ENCODE results near the gene FAM78B. TPM values are rescaled to one million over a fixed set of nuclear protein-coding genes. Genes with fewer than 3 reads are reported as not detected.

Gene FAM78B
- total RNA-seq, 1 donor from 2014 or later = 1.5 TPM

- DNase-seq = no peak
These were observed 49.0 kb downstream of the FAM78B start for GRCh38 chr1:166117776-166118175.

- no peak for DNase-seq
These were observed 50.8 kb downstream of the FAM78B start for GRCh38 chr1:166116026-166116425.

- DNase-seq = no peak
These were observed 52.4 kb downstream of the FAM78B start for GRCh38 chr1:166114419-166114818.

- no peak for DNase-seq
These were observed 53.2 kb downstream of the FAM78B start for GRCh38 chr1:166113630-166114029.

- no peak for DNase-seq
These were observed 53.8 kb downstream of the FAM78B start for GRCh38 chr1:166113031-166113430.

GRCh38 chr1:166112425-166112824 is 54.4 kb downstream of the FAM78B start:
- DNase-seq = no peak

GRCh38 chr1:166111430-166111829 is 55.4 kb downstream of the FAM78B start:
- DNase-seq = no peak

- no peak for DNase-seq
These were observed 76.6 kb downstream of the FAM78B start for GRCh38 chr1:166090244-166090643.

- DNase-seq = peak; percentile 30
These were observed 77.0 kb downstream of the FAM78B start for GRCh38 chr1:166089804-166090203.

GRCh38 chr1:166088572-166088955 is 78.2 kb downstream of the FAM78B start:
- no peak for DNase-seq

GRCh38 chr1:166087734-166088571 is 78.8 kb downstream of the FAM78B start:
- DNase-seq = peak; percentile 84

GRCh38 chr1:166086113-166086883 is 80.5 kb downstream of the FAM78B start:
- peak; percentile 11 for DNase-seq

GRCh38 chr1:166084613-166085012 is 82.2 kb downstream of the FAM78B start:
- DNase-seq = no peak

- no peak for DNase-seq
These were observed 82.9 kb downstream of the FAM78B start for GRCh38 chr1:166083887-166084286.

GRCh38 chr1:166082601-166083000 is 84.2 kb downstream of the FAM78B start:
- DNase-seq = no peak

- DNase-seq = peak; percentile 79
These were observed 85.6 kb downstream of the FAM78B start for GRCh38 chr1:166080967-166081870.

GRCh38 chr1:166080277-166080966 is 86.4 kb downstream of the FAM78B start:
- peak; percentile 55 for DNase-seq

- no peak for DNase-seq
These were observed 87.5 kb downstream of the FAM78B start for GRCh38 chr1:166079276-166079675.

GRCh38 chr1:166073489-166073888 is 93.3 kb downstream of the FAM78B start:
- DNase-seq = no peak

GRCh38 chr1:166069390-166069789 is 97.4 kb downstream of the FAM78B start:
- DNase-seq = no peak

- no peak for DNase-seq
These were observed 100.7 kb downstream of the FAM78B start for GRCh38 chr1:166066107-166066506.

- DNase-seq = no peak
These were observed 101.8 kb downstream of the FAM78B start for GRCh38 chr1:166064951-166065350.
